ENCODE data around the gene RYR1.
"Not testable (repeated sequence)": the region's sequence is repeated elsewhere in the genome, so short reads cannot be mapped to it uniquely, and the experiment has no call there.

RYR1 gene

GRCh38 chr19:38411041-38411712, 22.3 kb upstream of the RYR1 start:
- no peak overlapping the region for H3K27ac Mint-ChIP-seq
- no peaks in the 10 kb centered on the region for H3K27me3 Mint-ChIP-seq
- H3K4me3 Mint-ChIP-seq: no peak overlapping the region
- no peak for DNase-seq
- no peaks in the 10 kb centered on the region for H3K9me3 Mint-ChIP-seq
- H3K36me3 Mint-ChIP-seq (ENCODE audit: low read depth): peaks cover 25% of the 10 kb centered on the region
- no peaks in the 10 kb centered on the region for H3K4me1 Mint-ChIP-seq (ENCODE audit: low read depth)

- H3K9me3 Mint-ChIP-seq; H3K4me1 Mint-ChIP-seq (ENCODE audit: low read depth); H3K27ac Mint-ChIP-seq; H3K27me3 Mint-ChIP-seq; H3K4me3 Mint-ChIP-seq; DNase-seq: not testable (repeated sequence)
- peaks cover 20% of the 10 kb centered on the region for H3K36me3 Mint-ChIP-seq (ENCODE audit: low read depth)
These were observed 21.6 kb upstream of the RYR1 start for GRCh38 chr19:38411898-38412297.

DNA sequence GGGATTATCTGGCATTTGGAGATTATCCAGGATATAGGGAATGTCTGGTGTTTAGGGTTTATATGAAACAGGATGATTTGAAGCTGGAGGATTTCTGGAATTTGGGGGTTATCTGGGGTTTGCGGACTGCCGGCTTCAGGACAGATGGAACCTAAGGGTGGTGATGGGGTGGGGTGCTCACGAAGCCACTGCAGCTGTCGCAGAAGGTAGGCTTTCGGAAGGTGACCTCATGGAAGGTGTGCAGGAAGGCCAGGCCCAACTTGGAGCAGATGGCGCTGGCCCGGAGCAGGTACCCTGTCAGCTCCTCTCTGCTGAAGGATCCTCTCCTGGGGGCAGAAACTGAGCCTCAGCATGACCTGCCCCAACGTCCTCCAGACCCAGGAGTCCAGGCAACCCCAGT, 21.0 kb upstream of the RYR1 start:
- Mint-ChIP-seq H3K27me3 (no peaks in the 10 kb centered on the region), H3K4me3 (no peak overlapping the region), H3K4me1 (ENCODE audit: low read depth) (peaks cover 10% of the 10 kb centered on the region), H3K9me3 (no peaks in the 10 kb centered on the region), H3K36me3 (ENCODE audit: low read depth) (peaks cover 15% of the 10 kb centered on the region), H3K27ac (no peak overlapping the region)
- no peak for DNase-seq

DNA sequence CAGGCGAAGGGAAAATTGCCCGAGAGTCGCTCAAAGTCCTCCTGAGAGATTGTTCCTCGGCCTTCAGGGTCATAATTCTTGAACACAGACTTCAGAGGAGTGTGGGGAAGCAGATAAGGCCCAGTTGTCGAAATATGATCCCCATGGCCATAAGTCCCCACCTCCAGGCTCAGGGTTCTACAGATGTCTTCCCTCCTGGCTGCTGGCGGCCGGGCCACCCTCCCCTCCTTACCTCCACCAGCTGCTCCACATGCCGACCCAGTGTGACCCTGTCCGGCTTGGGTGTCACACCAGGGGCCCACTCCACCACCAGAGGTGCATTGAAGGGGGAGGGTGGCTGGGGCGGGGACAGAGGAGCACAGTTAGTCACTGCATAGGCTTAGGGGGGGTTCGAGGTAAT, 20.5 kb upstream of the RYR1 start:
- H3K4me3 Mint-ChIP-seq: no peak overlapping the region
- peaks cover 14% of the 10 kb centered on the region for H3K4me1 Mint-ChIP-seq (ENCODE audit: low read depth)
- no peak for DNase-seq
- H3K36me3 Mint-ChIP-seq (ENCODE audit: low read depth): peaks cover 13% of the 10 kb centered on the region
- no peak overlapping the region for H3K27ac Mint-ChIP-seq
- no peaks in the 10 kb centered on the region for H3K27me3 Mint-ChIP-seq
- no peaks in the 10 kb centered on the region for H3K9me3 Mint-ChIP-seq

DNA sequence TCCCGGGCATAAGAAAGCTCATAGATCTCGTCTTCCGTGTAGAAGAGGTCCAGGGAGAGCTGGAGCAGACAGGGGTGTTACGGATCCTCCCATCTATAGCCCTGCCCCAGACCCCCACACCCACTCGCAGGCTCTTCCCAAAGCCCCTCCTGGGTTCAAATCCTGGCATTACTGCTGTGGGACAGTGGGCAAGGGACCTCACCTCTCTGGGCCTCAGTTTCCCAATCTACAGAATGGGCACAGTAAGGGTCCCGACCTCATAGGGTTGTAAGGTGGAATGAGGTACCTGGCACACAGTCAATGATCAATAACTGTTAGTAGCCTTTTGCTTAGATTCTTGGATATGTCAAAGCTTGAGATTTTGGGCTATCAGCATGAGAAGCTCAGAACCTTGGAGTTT, 20.1 kb upstream of the RYR1 start:
- no peaks in the 10 kb centered on the region for H3K9me3 Mint-ChIP-seq
- peaks cover 11% of the 10 kb centered on the region for H3K36me3 Mint-ChIP-seq (ENCODE audit: low read depth)
- H3K27ac Mint-ChIP-seq: no peak overlapping the region
- H3K4me3 Mint-ChIP-seq: no peak overlapping the region
- H3K4me1 Mint-ChIP-seq (ENCODE audit: low read depth): peaks cover 18% of the 10 kb centered on the region
- no peak for DNase-seq
- no peaks in the 10 kb centered on the region for H3K27me3 Mint-ChIP-seq

DNA sequence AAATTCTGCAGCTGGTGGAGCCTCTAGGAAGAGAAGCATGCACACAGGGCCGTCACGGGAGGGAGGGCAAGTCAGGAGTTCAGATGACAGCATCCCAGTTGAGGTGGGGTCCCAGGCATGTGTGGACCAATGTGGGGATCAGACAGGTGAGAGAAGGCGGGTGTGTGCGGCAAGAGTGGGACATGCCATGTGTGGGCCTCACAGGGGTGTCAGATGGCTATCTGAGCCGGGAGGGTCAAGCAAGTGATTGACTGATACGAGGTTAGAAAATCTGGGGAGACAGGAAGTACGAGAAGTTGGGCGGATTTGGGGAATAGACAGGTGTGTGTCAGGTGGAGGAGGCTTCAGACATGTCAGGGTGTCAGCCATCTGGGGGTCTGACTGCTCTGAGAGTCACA, 16.3 kb upstream of the RYR1 start:
- DNase-seq: no peak

GRCh38 chr19:38417544-38418506, 15.7 kb upstream of the RYR1 start:
- peaks cover 24% of the 10 kb centered on the region for H3K4me1 Mint-ChIP-seq (ENCODE audit: low read depth)
- H3K36me3 Mint-ChIP-seq (ENCODE audit: low read depth): no peaks in the 10 kb centered on the region
- no peaks in the 10 kb centered on the region for H3K27me3 Mint-ChIP-seq
- peak overlapping the region; percentile 72 for H3K4me3 Mint-ChIP-seq
- H3K9me3 Mint-ChIP-seq: no peaks in the 10 kb centered on the region
- peak; percentile 75 for DNase-seq
- peak overlapping the region; percentile 80 for H3K27ac Mint-ChIP-seq

More for the DNA sequence above, 16.3 kb upstream of the RYR1 start:
- H3K4me1 Mint-ChIP-seq (ENCODE audit: low read depth): peaks cover 24% of the 10 kb centered on the region
- H3K4me3 Mint-ChIP-seq: peak overlapping the region; percentile 72
- H3K9me3 Mint-ChIP-seq: no peaks in the 10 kb centered on the region
- H3K27ac Mint-ChIP-seq: peak overlapping the region; percentile 80
- peaks cover 4% of the 10 kb centered on the region for H3K36me3 Mint-ChIP-seq (ENCODE audit: low read depth)
- no peaks in the 10 kb centered on the region for H3K27me3 Mint-ChIP-seq

DNA sequence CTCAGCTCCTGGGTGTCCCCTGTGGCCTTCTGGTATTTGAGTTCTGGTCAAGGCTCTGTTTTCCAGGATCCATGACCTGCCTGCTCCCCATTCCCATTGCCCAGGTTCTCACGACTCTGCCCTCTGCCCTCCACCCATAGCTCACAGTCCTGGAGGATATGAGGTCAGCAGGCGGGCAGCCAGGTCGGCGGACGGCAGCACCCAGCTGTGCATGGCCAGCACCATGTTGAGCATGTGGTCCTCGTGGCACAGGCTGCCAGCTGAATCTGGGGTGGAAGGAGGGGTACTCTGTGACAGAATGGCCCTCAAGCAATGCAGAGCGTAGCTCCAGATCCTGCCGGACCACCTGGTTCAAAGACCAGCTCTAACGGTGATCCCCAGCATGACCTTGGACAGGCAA, 12.6 kb upstream of the RYR1 start:
- no peak for DNase-seq
- H3K4me3 Mint-ChIP-seq: no peak overlapping the region
- no peaks in the 10 kb centered on the region for H3K9me3 Mint-ChIP-seq
- H3K4me1 Mint-ChIP-seq (ENCODE audit: low read depth): peaks cover 31% of the 10 kb centered on the region
- no peak overlapping the region for H3K27ac Mint-ChIP-seq
- H3K27me3 Mint-ChIP-seq: peaks cover 2% of the 10 kb centered on the region
- H3K36me3 Mint-ChIP-seq (ENCODE audit: low read depth): no peaks in the 10 kb centered on the region

- DNase-seq: no peak
- no peak overlapping the region for H3K4me3 Mint-ChIP-seq
- peaks cover 2% of the 10 kb centered on the region for H3K27me3 Mint-ChIP-seq
These were observed 11.6 kb upstream of the RYR1 start for GRCh38 chr19:38421856-38422255.

GRCh38 chr19:38422438-38422837, 11.1 kb upstream of the RYR1 start:
- DNase-seq: no peak
- peaks cover 2% of the 10 kb centered on the region for H3K27me3 Mint-ChIP-seq
- H3K4me3 Mint-ChIP-seq: no peak overlapping the region
- H3K27ac Mint-ChIP-seq: no peak overlapping the region
- H3K4me1 Mint-ChIP-seq (ENCODE audit: low read depth): peaks cover 34% of the 10 kb centered on the region
- no peaks in the 10 kb centered on the region for H3K36me3 Mint-ChIP-seq (ENCODE audit: low read depth)
- H3K9me3 Mint-ChIP-seq: peaks cover under 1% of the 10 kb centered on the region

More at GRCh38 chr19:38421856-38422255, 11.6 kb upstream of the RYR1 start:
- no peaks in the 10 kb centered on the region for H3K9me3 Mint-ChIP-seq
- no peak overlapping the region for H3K27ac Mint-ChIP-seq
- H3K4me1 Mint-ChIP-seq (ENCODE audit: low read depth): peaks cover 34% of the 10 kb centered on the region
- H3K36me3 Mint-ChIP-seq (ENCODE audit: low read depth): no peaks in the 10 kb centered on the region

- no peak for DNase-seq
- Mint-ChIP-seq H3K36me3 (ENCODE audit: low read depth) (no peaks in the 10 kb centered on the region), H3K4me1 (ENCODE audit: low read depth) (peaks cover 32% of the 10 kb centered on the region), H3K9me3 (peaks cover 2% of the 10 kb centered on the region), H3K27me3 (peaks cover 2% of the 10 kb centered on the region), H3K27ac (no peak overlapping the region), H3K4me3 (no peak overlapping the region)
These were observed 9.2 kb upstream of the RYR1 start for GRCh38 chr19:38424272-38424671.

- peaks cover 37% of the 10 kb centered on the region for H3K4me1 Mint-ChIP-seq (ENCODE audit: low read depth)
These were observed 8.2 kb upstream of the RYR1 start for GRCh38 chr19:38425222-38425809.

GRCh38 chr19:38425810-38426466, 7.6 kb upstream of the RYR1 start, which contains the start of gene RASGRP4:
TSS of gene RASGRP4 (minus strand) at chr19:38426219. CDS start at chr19:38426091, 128 bp downstream.
- Mint-ChIP-seq H3K36me3 (ENCODE audit: low read depth) (no peaks in the 10 kb centered on the region), H3K4me1 (ENCODE audit: low read depth) (peaks cover 37% of the 10 kb centered on the region), H3K9me3 (peaks cover 2% of the 10 kb centered on the region), H3K4me3 (peak within 1 kb of the TSS; percentile 64), H3K27ac (peak within 1 kb of the TSS; percentile 91), H3K27me3 (peaks cover 2% of the 10 kb centered on the region)
- DNase-seq: peak; percentile 63

More at GRCh38 chr19:38425222-38425809, 8.2 kb upstream of the RYR1 start:
- Mint-ChIP-seq H3K27me3 (peaks cover 2% of the 10 kb centered on the region), H3K36me3 (ENCODE audit: low read depth) (no peaks in the 10 kb centered on the region), H3K9me3 (peaks cover 2% of the 10 kb centered on the region), H3K4me3 (peak overlapping the region; percentile 64), H3K27ac (no peak overlapping the region)
- DNase-seq: no peak

DNA sequence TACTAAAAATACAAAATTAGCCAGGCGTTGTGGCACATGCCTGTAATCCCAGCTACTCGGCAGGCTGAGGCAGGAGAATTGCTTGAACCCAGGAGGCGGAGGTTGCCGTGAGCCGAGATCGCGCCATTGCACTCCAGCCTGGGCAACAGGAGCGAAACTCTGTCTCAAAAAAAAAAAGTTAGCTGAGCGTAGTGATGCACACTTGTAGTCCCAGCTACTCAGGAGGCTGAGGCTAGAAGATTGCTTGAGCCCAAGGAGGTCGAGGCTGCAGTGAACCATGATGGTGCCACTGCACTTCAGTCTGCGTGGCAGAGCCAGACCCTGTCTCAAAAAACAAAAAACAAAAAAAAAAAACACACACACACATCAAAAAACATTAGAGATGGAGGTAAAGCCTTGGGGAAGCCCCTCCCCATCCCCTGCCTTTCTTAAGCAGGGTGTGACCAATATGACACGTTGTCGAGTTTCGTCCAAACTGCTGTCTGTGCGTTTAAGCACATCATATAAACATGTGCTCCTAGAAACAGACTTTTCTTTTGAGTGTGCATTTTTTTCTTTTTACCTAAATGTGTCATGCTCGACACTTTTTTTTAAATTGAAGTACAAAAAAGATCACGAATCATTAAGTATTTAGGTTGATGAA, 6.3 kb upstream of the RYR1 start:
- H3K36me3 Mint-ChIP-seq (ENCODE audit: low read depth); H3K9me3 Mint-ChIP-seq; H3K27me3 Mint-ChIP-seq: not testable (repeated sequence)
- H3K4me1 Mint-ChIP-seq (ENCODE audit: low read depth): peaks cover 37% of the 10 kb centered on the region
- peak overlapping the region; percentile 91 for H3K27ac Mint-ChIP-seq
- peak overlapping the region; percentile 64 for H3K4me3 Mint-ChIP-seq
- DNase-seq: peak; percentile 50
